ENCODE data around the gene CDK5.

CDK5 gene

GRCh38 chr7:151071032-151071866 is 13.6 kb upstream of the CDK5 start:
- FAIRE-seq: no peak

- no peak for FAIRE-seq
Observed at GRCh38 chr7:151070574-151070960, 12.9 kb upstream of the CDK5 start.

DNA sequence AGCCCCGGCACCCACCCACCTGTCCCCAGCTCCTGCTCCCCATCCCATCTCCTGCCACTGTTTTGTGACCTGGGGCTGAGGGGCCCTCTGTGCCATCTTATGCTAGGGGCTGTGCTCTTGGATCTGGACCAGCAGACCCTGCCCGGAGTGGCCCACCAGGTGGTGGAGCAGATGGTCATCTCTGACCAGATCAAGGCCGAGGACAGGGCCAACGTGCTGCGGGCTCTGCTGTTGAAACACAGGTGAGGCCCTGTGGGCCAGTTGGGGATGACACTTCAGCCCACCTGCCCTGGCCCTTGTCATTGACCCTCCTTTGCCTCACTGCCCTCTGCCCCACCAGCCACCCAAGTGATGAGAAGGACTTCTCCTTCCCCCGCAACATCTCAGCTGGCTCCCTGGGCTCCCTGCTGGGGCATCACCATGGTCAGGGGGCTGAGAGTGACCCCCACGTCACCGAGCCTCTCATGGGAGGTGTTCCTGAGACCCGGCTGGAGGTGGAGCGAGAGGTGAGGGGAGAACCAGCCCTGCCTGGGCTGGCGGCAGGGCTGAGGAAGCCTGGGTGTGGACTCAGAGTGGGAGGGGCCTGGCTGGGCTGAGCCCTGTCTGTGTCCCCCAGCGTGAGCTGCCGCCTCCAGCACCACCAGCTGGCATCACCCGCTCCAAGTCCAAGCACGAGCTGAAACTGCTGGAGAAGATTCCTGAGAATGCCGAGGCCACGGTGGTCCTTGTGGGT is 12.3 kb upstream of the CDK5 start:
- no peak for FAIRE-seq

DNA sequence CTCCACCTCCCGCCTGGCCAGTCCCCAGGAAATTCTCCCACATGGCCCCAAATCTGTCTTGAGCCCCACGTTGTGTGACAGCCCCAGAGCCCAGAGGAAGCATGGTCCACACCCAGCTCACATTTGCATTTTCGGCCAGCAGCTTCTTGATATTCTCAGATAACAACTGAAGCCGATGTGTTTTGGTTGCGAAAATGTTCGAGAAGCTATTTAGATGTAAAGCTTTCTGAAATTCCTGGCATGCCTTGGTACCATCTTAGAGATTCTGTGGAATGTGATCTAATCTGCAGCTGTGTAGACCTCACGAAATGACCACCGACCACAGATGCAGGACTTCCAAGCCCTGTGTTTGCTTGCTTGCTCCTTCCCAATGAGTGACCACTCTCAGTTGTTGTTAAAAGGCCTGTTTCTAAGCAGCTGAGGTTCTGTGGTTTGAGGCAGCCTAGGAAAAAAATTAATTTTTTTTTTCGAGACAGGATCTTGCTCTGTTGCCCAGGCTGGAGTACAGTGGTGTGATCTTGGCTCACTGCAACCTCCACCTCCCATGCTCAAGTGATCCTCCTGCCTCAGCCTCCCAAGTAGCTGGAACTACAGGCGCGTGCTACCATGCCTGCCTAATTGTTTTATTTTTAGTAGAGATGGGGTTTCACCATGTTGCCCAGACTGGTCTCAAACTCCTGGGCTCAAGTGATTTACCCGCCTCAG is 10.5 kb upstream of the CDK5 start:
- FAIRE-seq: no peak

DNA sequence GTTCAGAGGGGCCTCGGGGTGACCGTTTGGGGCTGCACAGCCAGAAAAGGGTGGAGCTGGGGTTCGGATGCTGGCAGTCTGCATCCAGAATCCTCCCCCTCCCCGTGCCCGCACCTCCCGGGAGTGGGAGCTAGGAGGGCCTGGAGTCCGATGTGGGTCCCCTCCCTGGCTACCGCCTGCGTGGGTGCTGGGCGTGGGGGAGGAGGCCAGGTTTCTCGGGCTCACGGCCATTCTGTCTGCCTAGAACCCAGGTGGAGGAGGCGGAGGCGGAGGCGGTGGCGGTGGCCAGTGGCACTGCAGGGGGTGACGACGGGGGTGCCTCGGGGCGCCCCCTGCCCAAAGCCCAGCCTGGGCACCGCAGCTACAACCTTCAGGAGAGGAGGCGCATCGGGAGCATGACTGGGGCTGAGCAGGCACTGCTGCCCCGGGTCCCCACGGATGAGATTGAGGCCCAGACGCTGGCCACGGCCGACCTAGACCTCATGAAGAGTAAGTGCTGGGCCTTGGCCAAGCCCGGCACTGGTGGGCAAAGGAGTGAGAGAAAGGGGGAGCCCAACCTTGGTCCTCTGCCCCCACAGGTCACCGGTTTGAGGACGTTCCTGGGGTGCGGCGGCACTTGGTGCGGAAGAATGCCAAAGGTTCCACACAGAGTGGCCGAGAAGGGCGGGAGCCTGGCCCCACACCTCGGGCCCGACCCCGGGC is 8.7 kb upstream of the CDK5 start:
- no peak for FAIRE-seq

DNA sequence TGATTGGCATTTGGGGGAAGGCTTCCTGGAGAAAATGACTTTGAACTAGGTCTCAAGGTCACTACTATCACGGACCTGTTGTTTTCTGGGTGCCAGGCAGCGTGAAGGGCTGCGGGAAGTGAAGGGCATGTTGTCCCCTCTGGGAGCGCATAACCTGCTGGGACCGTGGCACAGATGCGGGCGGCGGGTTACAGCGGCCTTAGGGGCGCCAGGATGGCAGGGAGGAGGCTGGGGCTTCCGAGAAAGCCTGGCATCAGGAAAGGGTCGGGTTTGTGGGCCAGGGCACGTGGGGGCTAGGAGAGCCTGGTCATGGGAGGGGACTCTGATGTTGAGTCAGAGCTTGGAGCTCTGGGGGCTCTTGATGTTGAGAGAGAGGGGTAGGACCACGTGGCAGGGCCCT is 7.8 kb upstream of the CDK5 start:
- FAIRE-seq: no peak

DNA sequence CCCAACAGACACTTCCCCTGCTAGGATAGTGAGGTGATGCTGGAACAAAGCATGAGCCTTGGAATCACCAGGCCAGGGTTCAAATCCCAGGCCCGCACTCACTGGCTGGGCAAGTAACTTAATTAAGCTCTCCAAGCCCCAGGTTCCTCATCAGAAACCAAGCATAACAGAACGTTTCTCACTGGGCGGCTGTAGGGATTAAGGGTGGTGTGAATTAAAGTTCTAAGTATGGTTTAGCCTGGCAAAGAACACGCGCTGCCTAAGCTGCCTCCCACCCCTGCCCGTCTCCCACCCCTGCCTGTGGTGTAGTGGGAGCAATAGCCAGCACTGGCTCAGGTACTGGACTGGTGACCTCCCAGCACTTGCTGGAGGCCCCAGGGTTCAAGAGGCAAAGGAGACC is 7.3 kb upstream of the CDK5 start:
- no peak for FAIRE-seq

GRCh38 chr7:151064454-151064853 is 6.8 kb upstream of the CDK5 start:
- no peak for FAIRE-seq

DNA sequence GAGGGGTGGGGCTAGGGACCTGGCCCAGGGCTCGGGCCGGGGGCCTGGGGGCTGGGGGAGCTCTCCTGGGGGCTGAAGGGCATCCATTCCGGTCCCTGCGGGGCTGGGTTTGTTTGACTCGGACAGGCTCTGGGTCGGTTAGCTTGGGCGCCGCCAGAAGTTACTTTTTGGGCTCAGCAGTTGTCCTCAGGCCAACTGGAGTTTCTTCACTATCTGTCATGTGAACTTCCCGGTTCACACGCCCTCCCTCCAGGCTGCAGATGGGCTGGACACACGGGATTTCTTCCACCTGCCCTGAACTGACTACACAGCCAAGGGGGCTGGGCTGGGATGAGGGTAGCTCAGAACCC is 5.5 kb upstream of the CDK5 start:
- FAIRE-seq: no peak

DNA sequence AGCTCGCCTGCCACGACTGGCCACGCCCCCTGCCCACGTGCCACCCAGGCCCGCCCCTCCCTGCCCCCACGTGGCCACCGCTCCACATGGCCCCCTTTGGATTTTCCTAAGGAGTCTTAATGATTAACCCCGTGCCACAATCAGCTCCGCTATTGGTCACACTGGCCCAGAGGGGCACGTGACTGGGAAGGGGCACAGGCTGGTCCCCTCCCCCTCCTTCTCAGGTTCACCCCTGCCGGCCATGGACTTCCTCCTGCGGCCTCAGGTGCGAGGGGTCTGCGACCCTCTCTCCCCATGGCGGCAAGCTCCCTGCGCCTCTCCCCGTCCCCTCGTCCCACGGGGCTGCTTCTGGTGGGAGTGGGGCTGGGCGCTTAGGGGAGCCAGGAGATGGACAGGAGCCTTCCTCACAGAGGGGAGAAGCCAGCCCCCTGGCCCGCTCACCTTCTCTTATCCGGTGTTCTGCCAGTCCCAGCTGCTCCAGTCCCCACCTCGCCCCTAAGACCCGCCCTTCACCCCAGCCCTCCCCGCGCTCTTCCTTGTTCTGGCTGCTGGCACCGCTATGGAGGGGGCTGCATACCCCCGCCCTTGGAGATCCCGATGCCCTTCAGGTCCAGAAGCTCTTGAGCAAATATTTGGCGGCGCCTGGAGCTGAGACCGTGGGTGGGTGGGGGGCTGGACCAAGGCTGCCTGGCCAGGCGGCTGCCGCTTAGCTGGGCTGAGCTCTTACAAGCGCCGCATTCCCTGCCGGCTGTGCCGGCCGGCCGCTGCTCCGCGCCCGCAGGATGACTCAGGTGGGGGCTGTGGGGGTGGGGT is 4.9 kb upstream of the CDK5 start:
- peak; percentile 66 for FAIRE-seq

- FAIRE-seq: no peak
Observed at GRCh38 chr7:151062111-151062398, 4.4 kb upstream of the CDK5 start.

- FAIRE-seq: no peak
Observed at GRCh38 chr7:151061213-151062110, 3.8 kb upstream of the CDK5 start.

- FAIRE-seq: no peak
Observed at GRCh38 chr7:151060416-151061212, 2.9 kb upstream of the CDK5 start.

GRCh38 chr7:151060113-151060415 is 2.4 kb upstream of the CDK5 start:
- no peak for FAIRE-seq

- no peak for FAIRE-seq
Observed at GRCh38 chr7:151059367-151060112, 1.8 kb upstream of the CDK5 start, which contains the start of gene SLC4A2. TSS of gene SLC4A2 (plus strand) at chr7:151059589. CDS start at chr7:151061988, 2,399 bp downstream.

- FAIRE-seq: no peak
Observed at GRCh38 chr7:151058781-151059366, 1.2 kb upstream of the CDK5 start.

DNA sequence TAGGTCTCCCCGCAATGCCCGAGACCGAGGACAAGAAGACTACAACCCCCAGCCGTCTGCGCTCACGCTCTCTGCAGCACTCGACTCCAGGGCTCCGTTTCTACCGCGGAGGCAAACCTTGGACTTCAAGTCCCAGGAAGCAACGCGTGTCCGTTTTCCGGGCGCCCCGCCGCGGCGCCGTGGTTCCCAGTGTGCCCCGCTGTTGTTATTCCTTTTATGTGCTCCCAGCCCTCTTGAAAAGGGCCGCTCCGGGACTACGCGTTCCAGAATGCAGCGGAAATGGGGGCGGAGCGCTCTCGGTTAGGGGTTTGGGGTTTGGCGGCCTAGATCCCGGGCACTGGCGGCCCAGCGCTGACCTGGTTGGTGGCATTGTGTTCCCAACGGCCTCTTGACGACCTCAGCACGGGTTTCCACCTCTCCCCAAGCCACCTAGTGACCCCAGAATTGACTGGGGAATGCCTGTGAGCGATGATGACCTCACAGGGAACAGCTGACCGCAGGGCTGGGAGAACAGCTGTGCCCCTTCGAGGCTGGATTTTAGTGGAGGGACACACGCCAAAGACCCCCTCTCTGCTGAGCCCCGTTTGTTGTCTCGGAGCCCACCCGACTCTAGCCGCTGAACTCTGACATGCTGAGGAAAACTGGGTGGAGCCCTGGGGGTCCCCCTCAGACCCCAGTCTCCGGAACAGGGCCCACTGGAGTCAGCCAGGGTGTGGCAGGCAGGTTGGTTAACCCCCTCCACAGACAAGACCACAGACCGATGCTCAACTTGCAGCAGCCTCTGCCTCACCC is 488 bp upstream of the CDK5 start:
- peak; percentile 98 for FAIRE-seq

GRCh38 chr7:151056666-151057505 is 811 bp downstream of the CDK5 start:
- no peak for FAIRE-seq

Measured in G401.6 (cell line).